Measurements from ENCODE around the gene TP53I11.

The TP53I11 gene

GRCh38 chr11:44943118-44943517 is 7.6 kb downstream of the TP53I11 start:
- TF ChIP-seq PPARA (CRISPR knock-in tag; IDR thresholded peaks at IDR 0.05; ENCODE audit: borderline replicate concordance) (no peak), CSRNP3 (CRISPR knock-in tag; IDR thresholded peaks at IDR 0.05) (no peak), SNAI2 (CRISPR knock-in tag; IDR thresholded peaks at IDR 0.05) (no peak), OSR1 (CRISPR knock-in tag; IDR thresholded peaks at IDR 0.05) (no peak), ZNF8 (CRISPR knock-in tag; IDR thresholded peaks at IDR 0.05) (no peak), TOX (CRISPR knock-in tag; IDR thresholded peaks at IDR 0.05; ENCODE audit: borderline replicate concordance) (no peak), ZNF565 (CRISPR knock-in tag; conservative IDR thresholded peaks at IDR 0.05; ENCODE audit: low read depth) (no peak), ARNTL (CRISPR knock-in tag; IDR thresholded peaks at IDR 0.05; ENCODE audit: borderline replicate concordance, low read depth) (no peak), ZFP3 (CRISPR knock-in tag; IDR thresholded peaks at IDR 0.05) (no peak)
- ATAC-seq, result no peak

- ATAC-seq, result no peak
- no peak for TF ChIP-seq ZNF8 (CRISPR knock-in tag; IDR thresholded peaks at IDR 0.05)
- no peak for TF ChIP-seq CSRNP3 (CRISPR knock-in tag; IDR thresholded peaks at IDR 0.05)
- TF ChIP-seq POU6F1 (CRISPR knock-in tag; IDR thresholded peaks at IDR 0.05; ENCODE audit: borderline replicate concordance, low read depth), result no peak
- TF ChIP-seq SNAI2 (CRISPR knock-in tag; IDR thresholded peaks at IDR 0.05), result no peak
- no peak for TF ChIP-seq ZNF70 (CRISPR knock-in tag; IDR thresholded peaks at IDR 0.05)
- TF ChIP-seq PATZ1 (CRISPR knock-in tag; IDR thresholded peaks at IDR 0.05; ENCODE audit: borderline replicate concordance), result no peak
- no peak for TF ChIP-seq BACH2 (CRISPR knock-in tag; IDR thresholded peaks at IDR 0.05; ENCODE audit: borderline replicate concordance)
- TF ChIP-seq PPARA (CRISPR knock-in tag; IDR thresholded peaks at IDR 0.05; ENCODE audit: borderline replicate concordance), result no peak
- no peak for TF ChIP-seq TCF4 (CRISPR knock-in tag; IDR thresholded peaks at IDR 0.05; ENCODE audit: borderline replicate concordance)
- no peak for TF ChIP-seq ARNTL (CRISPR knock-in tag; IDR thresholded peaks at IDR 0.05; ENCODE audit: borderline replicate concordance, low read depth)
- no peak for TF ChIP-seq ESRRG (CRISPR knock-in tag; IDR thresholded peaks at IDR 0.05)
- TF ChIP-seq RARB (CRISPR knock-in tag; IDR thresholded peaks at IDR 0.05), result no peak
- TF ChIP-seq ZNF565 (CRISPR knock-in tag; conservative IDR thresholded peaks at IDR 0.05; ENCODE audit: low read depth), result no peak
- no peak for TF ChIP-seq OSR1 (CRISPR knock-in tag; IDR thresholded peaks at IDR 0.05)
- no peak for TF ChIP-seq CREB5 (CRISPR knock-in tag; IDR thresholded peaks at IDR 0.05; ENCODE audit: low read depth)
- no peak for TF ChIP-seq TOX (CRISPR knock-in tag; IDR thresholded peaks at IDR 0.05; ENCODE audit: borderline replicate concordance)
- no peak for TF ChIP-seq TSHZ2 (CRISPR knock-in tag; IDR thresholded peaks at IDR 0.05)
- TF ChIP-seq ISL1 (CRISPR knock-in tag; IDR thresholded peaks at IDR 0.05), result no peak
- no peak for TF ChIP-seq ZC3H10 (CRISPR knock-in tag; IDR thresholded peaks at IDR 0.05)
These were observed 8.4 kb downstream of the TP53I11 start for GRCh38 chr11:44942029-44942955.
